ENCODE measurements around the gene FAXDC2. TPM values are rescaled to one million over a fixed set of nuclear protein-coding genes. Genes with fewer than 3 reads are reported as not detected.

Gene FAXDC2
- total and polyA plus RNA-seq, 2 of the 13 experiments (the other 11 are each of a cell fraction or from before 2014, with no cell fraction given): 4.7 to 58.8 TPM

GRCh38 chr5:154885439-154885838 is 35.0 kb upstream of the FAXDC2 start:
- no peak for FAIRE-seq

More at GRCh38 chr5:154885439-154885838, 35.0 kb upstream of the FAXDC2 start:
- Histone ChIP-seq H3K4me1 (ENCODE audit: insufficient read depth, low read length) (no peaks in the 10 kb centered on the region), H2AFZ (ENCODE audit: low read length) (no peak overlapping the region), H3K27ac (ENCODE audit: extremely low read length, insufficient read depth, low read length) (no peak overlapping the region), H3K4me2 (ENCODE audit: low read depth, low read length) (no peak overlapping the region), H3K27me3 (ENCODE audit: control insufficient read depth in 1 of 2, insufficient read depth in 2 of 2, low read length in 2 of 2) (no peaks in the 10 kb centered on the region), H3K4me3 (replicated peaks in 1 of 3; ENCODE audit: insufficient read depth in 1 of 3, low read depth in 2 of 3, low read length in 3 of 3) (no peak overlapping the region), H3K9me3 (ENCODE audit: low read length) (peaks cover 18% of the 10 kb centered on the region; the same call in 1 of the 2 replicates), H3K36me3 (replicated peaks in 1 of 2; ENCODE audit: control insufficient read depth in 1 of 2, insufficient read depth in 2 of 2, low read length in 2 of 2) (peaks cover 10 to 34% of the 10 kb centered on the region in 2 experiments), H3K9ac (ENCODE audit: insufficient read depth, low read depth, low read length) (no peak overlapping the region), H3K79me2 (ENCODE audit: insufficient read depth, low read length) (no peaks in the 10 kb centered on the region), H4K20me1 (ENCODE audit: insufficient read depth, low read length) (no peaks in the 10 kb centered on the region)
- TF ChIP-seq ARID2 (CRISPR knock-in tag; IDR thresholded peaks at IDR 0.05; ENCODE audit: borderline replicate concordance): no peak
- no peak for TF ChIP-seq ZNF704 (CRISPR knock-in tag; IDR thresholded peaks at IDR 0.05; ENCODE audit: borderline replicate concordance)
- no peak for TF ChIP-seq TP53 (CRISPR knock-in tag; conservative IDR thresholded peaks at IDR 0.05)
- TF ChIP-seq CREM (IDR thresholded peaks at IDR 0.05): no peak
- TF ChIP-seq CREM (CRISPR knock-in tag; IDR thresholded peaks at IDR 0.05): no peak
- no peak for TF ChIP-seq ZBTB46 (CRISPR knock-in tag; IDR thresholded peaks at IDR 0.05; ENCODE audit: borderline replicate concordance)
- TF ChIP-seq GATA4 (IDR thresholded peaks at IDR 0.05; ENCODE audit: borderline replicate concordance, low read depth): no peak
- TF ChIP-seq MAFG (CRISPR knock-in tag; IDR thresholded peaks at IDR 0.05): no peak
- TF ChIP-seq ZNF337 (CRISPR knock-in tag; IDR thresholded peaks at IDR 0.05; ENCODE audit: borderline replicate concordance, low read depth): no peak
- no peak for TF ChIP-seq ZNF3 (CRISPR knock-in tag; IDR thresholded peaks at IDR 0.05)
- in situ Hi-C loops (cut with HindIII; ENCODE audit: extremely low pct_ligation_motif_present, low pct_unique_long_range_greater_than_20kb): no loop called here
- DNase-seq (ENCODE audit: low spot score): no peak
- no TSS peak for BruUV-seq (replicated peaks)
- ChIA-PET POLR2A (no interaction called here), CTCF (ENCODE audit: low intra/inter-chr PET ratio, low total read pairs) (no interaction called here)
- ATAC-seq: no peak
- intact Hi-C loops (cut with micrococcal nuclease; ENCODE audit: unreplicated experiment): no loop called here
- 96% methylated on average over 2 of the region's 2 CpGs for WGBS (ENCODE audit: low lambda C conversion rate)

All from HepG2 (cell line).